Measurements from ENCODE around the gene PPP1R2B.

- TF ChIP-seq RARB (CRISPR knock-in tag; IDR thresholded peaks at IDR 0.05) (no peak), TCF4 (CRISPR knock-in tag; IDR thresholded peaks at IDR 0.05; ENCODE audit: borderline replicate concordance) (no peak)
- TF ChIP-seq, protein P1, sequence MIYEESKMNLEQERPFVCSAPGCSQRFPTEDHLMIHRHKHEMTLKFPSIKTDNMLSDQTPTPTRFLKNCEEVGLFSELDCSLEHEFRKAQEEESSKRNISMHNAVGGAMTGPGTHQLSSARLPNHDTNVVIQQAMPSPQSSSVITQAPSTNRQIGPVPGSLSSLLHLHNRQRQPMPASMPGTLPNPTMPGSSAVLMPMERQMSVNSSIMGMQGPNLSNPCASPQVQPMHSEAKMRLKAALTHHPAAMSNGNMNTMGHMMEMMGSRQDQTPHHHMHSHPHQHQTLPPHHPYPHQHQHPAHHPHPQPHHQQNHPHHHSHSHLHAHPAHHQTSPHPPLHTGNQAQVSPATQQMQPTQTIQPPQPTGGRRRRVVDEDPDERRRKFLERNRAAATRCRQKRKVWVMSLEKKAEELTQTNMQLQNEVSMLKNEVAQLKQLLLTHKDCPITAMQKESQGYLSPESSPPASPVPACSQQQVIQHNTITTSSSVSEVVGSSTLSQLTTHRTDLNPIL (CRISPR knock-in tag; IDR thresholded peaks at IDR 0.05; ENCODE audit: low read depth) = no peak
These were observed 24.4 kb upstream of the PPP1R2B start for GRCh38 chr5:156825688-156826087.
